Fibroblast of lung (primary cell): Measurements from ENCODE around the gene PIP4K2A.

ENCODE experiments used
- EZH2 ChIP-seq: IDR thresholded peaks from 2 replicates; pipeline ENCODE4 v1.5.1; 2012; ENCODE audit warnings: low read length, control low read depth, mild to moderate bottlenecking; ENCODE audit errors: missing control alignments
- TF ChIP-seq, protein P1 (sequence below), 2 donors: IDR thresholded peaks in 1 of 2; conservative IDR thresholded peaks in 1 of 2; 1 replicate in 1 of 2; 2 replicates in 1 of 2; pipeline ENCODE4 v1.5.1; 2011 to 2012; ENCODE audit warnings: low read length in 2 of 2, control low read depth in 1 of 2, inconsistent platforms in 1 of 2, low read depth in 1 of 2, mild to moderate bottlenecking in 1 of 2

DNA sequence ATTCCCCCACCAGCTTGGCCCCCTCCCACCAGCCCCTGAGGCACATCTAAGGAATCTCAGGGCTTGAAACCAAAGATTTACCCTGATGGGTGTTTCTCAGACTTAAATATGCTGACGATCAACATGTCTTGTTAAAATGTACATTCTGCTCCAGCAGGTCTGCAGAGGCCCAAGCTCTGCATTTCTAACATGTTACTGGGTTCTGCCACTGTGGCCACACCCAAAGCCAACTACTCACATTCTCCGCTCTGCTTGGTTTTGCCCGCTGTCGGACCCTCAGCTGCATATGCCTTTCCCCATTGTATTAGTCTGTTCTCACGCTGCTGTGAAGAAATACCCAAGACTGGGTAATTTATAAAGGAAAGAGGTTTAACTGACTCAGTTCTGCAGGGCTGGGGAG is 8.9 kb downstream of the PIP4K2A start:
- TF ChIP-seq, protein P1, sequence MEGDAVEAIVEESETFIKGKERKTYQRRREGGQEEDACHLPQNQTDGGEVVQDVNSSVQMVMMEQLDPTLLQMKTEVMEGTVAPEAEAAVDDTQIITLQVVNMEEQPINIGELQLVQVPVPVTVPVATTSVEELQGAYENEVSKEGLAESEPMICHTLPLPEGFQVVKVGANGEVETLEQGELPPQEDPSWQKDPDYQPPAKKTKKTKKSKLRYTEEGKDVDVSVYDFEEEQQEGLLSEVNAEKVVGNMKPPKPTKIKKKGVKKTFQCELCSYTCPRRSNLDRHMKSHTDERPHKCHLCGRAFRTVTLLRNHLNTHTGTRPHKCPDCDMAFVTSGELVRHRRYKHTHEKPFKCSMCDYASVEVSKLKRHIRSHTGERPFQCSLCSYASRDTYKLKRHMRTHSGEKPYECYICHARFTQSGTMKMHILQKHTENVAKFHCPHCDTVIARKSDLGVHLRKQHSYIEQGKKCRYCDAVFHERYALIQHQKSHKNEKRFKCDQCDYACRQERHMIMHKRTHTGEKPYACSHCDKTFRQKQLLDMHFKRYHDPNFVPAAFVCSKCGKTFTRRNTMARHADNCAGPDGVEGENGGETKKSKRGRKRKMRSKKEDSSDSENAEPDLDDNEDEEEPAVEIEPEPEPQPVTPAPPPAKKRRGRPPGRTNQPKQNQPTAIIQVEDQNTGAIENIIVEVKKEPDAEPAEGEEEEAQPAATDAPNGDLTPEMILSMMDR (conservative IDR thresholded peaks at IDR 0.05 in 1 of 2, IDR thresholded peaks at IDR 0.05 in 1 of 2; ENCODE audit: low read depth in 1 of 2, low read length in 2 of 2), result no peak
- no peak for TF ChIP-seq EZH2
